ENCODE measurements around the gene SLC38A2.
"Not testable (repeated sequence)": the region's sequence is repeated elsewhere in the genome, so short reads cannot be mapped to it uniquely, and the experiment has no call there.

Gene SLC38A2

DNA sequence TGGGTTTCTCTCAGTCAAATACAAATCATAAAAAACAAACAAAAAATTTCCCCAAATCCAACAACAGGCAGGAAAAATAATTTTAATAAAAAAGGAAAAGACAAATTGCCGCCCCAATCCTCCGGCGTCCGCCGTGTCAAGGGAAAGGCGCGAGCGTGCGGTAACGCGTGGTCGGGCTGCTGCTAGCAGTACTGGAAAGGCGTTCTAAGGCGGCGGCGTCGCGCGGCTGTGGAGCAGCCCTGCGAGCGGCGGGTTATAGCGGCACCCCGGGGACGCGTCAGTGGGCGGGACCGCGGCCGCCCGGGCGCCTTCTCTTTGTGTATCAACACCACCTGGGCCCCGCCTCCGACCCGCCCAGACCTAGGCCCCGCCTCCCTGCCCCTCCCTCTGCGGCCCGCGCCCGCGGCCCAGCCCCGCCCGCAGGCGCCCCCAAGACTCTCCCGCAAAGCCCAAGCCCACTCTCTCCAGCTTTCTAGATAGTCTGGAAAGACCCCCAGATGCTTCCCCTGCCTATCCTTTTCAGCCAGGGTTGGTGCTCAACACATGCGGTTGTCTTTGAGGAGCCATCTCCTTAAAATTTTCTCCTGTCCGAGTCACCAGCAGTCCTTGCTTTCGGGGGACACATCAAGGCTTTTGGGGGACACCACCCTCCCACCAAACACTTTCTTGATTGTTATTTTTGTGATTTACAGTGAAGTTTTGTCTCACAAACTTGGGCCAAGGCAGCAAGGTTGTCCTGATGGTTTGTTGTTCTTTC lies at the start of gene SLC38A2:
Gene SLC38A2, minus strand, starts transcription at position 230 of the 757 bp plus-strand sequence. CDS start 1,480 bp downstream, outside the sequence.
- DNase-seq = peak; percentile 98

DNA sequence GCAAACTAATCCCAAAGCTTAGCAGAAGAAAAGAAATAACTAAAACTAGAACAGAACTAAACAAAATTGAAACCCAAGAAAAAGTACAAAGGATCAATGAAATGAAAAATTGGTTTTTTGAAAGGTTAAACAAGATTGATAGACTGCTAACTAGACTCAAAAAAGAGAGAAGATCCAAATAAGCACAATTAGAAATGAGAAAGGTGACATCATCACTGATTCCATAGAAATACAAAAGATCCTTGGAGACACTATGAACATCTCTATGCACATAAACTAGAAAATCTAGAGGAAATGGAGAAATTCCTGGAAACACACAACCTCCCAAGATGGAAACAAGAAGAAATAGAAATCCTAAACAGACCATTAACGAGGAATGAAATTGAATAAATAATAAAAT lies 47.1 kb upstream of the SLC38A2 start:
- no peak for DNase-seq

DNA sequence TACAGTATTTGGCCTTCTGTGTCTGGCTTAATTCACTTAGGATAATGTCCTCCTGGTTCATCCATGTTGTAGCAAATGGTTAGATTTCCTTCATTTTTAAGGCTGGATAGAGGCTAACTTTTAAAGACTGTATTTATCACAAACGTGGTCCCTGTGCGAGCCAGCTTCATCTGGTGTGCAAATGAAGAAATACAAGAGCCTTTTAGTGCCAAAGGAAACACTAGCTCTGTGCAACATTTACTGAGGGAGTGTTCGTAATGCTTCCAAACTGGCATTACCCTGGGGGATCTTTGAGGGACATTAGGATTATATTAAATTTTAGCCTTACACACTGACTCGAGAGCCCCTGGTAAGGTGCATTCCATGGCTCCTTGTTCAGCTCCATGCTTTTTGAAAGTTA lies 43.0 kb upstream of the SLC38A2 start:
- DNase-seq = no peak

DNA sequence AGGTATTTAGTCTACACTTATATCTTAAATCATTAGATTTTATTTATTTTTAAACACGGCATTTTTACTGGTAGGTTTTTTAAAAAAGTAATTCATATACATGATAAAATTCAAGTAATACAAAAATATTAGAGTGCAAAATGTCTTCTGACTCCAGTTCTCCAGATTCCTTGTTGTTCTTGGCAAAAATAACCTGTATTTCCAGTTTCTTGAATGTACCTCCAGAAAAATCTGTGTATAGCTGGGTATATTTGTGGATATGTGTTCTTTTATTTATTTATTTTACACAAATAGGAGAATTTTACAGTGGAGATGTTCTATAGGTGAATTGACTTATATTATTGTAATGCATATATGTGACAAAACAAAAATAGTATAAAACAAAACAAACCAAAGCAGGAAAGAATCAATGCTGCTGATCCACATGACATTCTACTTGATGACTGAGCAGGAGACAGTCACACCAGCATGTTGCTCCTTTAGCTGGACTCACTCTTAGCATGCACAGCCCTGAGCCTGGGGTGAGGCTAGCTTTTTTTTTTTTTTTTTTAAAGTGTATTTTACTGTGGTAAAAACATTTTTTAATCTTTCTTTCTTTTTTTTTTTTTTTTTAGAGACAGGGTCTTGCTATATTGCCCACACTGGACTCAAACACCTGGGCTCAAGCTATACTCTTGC lies 42.2 kb upstream of the SLC38A2 start:
- no peak for DNase-seq

GRCh38 chr12:46413368-46413767 lies 40.8 kb upstream of the SLC38A2 start:
- no peak for DNase-seq

DNA sequence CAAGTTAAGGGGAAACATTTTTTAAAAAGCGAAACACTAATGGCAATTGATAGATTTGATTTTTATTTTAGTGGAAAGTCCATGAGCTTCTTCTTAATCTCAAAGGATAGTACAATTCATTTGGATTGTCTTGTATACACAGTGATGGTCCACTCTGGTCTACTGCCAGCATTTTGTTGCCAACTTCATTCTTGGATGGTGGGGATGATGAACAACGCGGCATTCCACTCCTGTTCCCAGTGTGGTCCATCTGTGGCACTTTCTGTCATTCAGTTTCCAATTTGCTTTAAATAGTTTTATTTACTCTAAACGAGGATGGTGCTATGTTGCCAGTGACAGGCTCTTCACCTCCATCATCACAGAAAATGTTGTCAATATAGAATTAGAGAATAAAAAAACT lies 40.3 kb upstream of the SLC38A2 start:
- no peak for DNase-seq

GRCh38 chr12:46410495-46410894 lies 37.9 kb upstream of the SLC38A2 start:
- DNase-seq = no peak

DNA sequence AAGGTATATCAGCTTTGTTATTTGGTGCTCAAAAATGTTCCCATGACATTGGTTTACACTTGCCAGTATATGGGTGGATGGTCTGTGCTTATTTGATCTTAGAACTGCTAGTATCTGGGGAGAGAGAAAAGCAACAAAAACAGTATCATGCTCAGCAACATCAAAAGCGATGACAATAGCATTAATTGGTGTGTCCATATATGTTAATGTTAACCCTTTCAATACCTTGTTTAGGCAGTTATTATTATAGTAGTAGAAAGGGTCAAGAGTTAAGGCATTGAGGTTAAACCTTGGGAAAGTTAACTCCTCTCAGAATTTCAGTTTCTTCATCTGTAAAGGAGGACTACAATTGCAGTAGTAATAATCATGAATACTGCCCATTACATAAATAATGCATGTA lies 37.4 kb upstream of the SLC38A2 start:
- DNase-seq = no peak

GRCh38 chr12:46409342-46409741 lies 36.8 kb upstream of the SLC38A2 start:
- no peak for DNase-seq

DNA sequence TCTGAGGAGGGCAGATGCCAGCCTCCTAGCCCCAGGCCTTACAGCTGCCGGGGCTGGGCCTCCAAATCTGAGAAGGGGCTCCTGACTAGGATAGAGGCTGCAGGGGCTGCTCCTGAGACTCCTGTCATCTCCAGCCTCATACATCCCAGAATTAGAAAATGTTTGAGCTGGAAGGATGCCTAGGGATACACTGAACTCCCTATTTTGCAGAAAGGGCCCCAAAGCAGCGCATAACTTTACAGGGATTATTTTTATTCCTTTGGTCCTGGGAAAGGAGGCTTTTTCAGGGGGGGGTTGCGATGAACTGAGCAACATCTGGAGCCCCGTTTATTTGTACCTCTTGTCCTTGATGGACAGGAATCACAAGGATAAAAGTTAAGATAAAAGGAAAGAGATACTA lies 35.9 kb upstream of the SLC38A2 start:
- DNase-seq = no peak

GRCh38 chr12:46407361-46407760 lies 34.8 kb upstream of the SLC38A2 start:
- no peak for DNase-seq

DNA sequence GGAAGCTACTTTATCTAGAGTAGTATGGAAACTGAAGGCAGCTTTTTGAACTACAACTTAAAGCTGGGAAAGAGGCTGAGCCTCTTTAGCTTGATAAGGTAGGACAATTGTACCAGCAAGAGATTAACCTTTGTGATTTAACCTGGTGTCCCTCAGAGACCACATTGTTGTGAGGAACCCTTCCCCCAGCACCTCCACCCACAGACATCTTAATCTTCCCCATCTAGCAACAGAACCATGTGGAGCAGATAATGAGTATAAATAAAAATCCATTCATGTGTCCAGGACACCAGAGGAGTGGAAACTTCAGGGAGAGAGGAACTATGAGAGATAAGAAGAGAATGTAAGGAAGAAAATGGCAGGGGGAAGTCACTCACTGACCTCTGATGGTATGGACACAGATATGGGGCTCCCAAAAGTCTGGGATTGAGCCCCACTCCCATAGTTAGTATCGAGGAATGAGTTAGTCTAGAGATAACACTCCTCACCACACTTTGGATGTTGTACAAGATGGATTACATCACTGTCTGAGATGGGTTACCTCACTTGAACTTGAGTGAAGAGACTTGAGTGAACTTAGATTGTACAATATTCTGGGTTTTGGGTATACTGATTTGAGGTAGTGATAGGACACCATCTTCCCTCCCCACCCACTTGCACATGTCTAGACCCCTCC lies 33.9 kb upstream of the SLC38A2 start:
- no peak for DNase-seq

DNA sequence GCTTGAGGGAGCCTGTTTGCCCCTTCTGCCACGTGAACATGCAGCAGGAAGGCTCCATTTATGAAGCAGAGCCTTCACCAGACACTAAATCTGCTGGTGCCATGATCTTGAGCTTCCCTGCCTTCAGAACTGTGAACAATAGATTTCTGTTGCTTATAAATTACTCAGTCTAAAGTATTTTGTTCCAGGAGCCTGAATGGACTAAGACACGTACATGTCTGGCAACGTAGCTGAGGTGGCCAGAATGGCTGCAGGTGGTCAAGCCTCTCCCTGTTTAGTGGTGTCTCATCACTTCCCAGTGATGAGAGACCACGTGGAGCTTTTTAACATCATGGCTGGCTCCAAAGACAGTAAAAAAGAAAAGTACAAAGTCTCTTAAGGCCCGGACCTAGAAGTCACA lies 32.2 kb upstream of the SLC38A2 start:
- DNase-seq = no peak

- DNase-seq = no peak
These were observed 31.7 kb upstream of the SLC38A2 start for GRCh38 chr12:46404225-46404631.

DNA sequence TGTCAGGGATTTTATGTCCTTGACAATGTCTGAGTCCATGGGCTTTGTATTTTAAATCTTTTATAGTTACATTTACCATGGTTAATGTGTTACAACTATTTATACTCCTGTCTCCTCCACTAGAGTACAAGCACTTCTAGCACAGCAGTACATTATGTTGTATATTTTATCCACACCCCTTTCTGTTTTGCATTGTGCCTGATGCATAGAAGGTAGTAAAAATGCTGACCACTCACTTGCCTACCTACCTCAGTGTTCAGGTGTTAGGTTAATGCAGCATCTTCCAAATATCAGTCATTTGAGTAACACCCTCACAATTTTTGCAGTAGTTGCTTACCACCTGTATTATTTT lies 31.1 kb upstream of the SLC38A2 start:
- DNase-seq = no peak

DNA sequence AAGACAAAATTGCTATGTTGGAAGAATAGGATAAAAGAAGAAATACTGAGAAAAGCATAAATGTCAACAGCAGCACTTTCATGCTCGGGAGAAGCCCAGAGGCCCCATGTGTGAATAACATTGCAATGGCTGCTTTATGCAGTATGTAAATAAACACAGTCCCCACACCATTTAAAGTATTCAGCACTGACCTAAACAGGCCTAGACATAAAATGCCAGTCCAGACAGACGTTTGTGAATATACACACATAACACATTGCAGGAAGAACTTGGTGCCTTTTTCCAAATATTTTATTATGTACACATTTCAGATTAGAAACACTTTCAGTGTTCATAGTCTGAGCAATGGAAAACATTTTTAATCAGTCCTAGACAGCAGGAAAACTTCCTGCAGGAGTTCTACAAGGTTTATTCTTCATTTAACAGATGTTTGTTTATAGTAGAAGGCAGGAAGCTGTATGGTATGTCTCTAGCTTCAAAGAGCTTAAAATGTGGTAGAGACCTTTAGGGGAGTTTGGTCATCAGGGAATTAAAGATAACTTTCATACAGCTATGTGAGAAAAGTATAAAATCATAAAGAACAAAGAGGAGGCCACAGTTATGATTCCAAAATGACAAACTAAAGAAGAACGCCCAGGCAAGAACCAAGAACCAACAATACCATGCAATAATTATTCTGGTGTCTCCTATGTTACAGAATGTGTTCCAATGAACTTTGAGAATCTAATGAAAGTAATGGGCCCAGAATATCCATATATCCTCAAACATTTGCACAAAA lies 30.6 kb upstream of the SLC38A2 start:
- DNase-seq = no peak

- DNase-seq = no peak
These were observed 29.9 kb upstream of the SLC38A2 start for GRCh38 chr12:46402451-46402850.

DNA sequence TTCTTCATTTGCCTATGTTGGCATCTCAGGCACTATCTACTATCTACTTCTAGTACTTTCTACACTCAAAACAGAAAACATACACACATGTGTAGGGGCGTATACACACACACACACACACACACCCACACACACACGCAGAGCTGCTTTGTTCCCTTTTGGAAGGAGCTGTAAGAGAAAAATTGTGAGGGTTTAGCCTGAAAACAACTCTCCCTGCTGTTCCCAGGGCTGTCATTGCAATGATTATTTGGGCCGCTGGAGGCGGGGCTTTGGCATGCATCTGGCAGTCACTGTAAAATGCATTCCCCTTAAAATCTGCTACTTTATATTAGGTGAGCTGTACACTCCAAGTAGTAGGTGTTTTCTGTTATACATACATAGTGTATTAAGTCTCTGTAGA lies 29.1 kb upstream of the SLC38A2 start:
- DNase-seq = no peak

DNA sequence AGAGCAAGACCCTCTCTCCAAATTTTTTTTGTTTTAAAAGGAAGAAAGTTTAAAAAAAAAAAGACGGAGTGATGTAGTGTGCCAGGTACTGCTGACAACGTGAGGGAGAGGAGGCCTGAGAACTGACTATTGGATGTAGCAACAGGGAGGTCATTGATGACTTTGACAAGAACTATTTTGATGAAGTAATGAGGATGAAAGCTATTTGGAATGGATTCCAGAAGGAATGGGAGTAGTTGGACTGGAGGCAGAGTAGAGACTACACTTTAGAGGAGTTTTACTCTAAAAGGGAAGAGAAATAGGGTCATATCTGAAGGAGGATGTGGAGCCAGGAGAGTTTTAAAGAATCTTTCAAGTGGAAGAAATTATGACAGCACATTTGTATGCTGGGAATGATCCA lies 27.8 kb upstream of the SLC38A2 start:
- no peak for DNase-seq

GRCh38 chr12:46399461-46400248 lies 27.1 kb upstream of the SLC38A2 start:
- not testable (repeated sequence) for DNase-seq

- DNase-seq = no peak
These were observed 24.3 kb upstream of the SLC38A2 start for GRCh38 chr12:46396826-46397225.

DNA sequence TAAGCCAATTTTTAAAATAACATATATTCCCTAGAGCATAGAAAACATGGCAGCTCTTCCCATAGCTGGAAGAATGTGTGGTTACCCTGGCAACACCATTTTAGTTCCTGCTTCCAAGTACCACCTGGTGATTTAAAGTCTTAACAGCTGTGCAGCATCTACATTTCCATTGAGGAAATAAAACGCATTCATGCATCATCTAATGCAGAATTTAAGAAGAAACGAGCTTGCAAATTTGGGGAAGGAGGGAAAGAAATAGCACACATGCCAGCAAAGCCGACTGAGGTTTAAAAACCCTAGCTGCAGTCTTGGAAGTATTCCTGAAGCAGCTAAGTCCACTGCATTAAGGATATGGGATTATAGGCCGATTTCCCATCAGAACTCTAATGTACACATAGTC lies 22.8 kb upstream of the SLC38A2 start:
- no peak for DNase-seq

- no peak for DNase-seq
These were observed 19.1 kb upstream of the SLC38A2 start for GRCh38 chr12:46391630-46392029.
